GM12878 (cell line): ENCODE measurements around the gene TSPAN10.

Experiments
- CTCF ChIP-seq, 3 experiments: IDR thresholded peaks in 2 of 3; conservative IDR thresholded peaks in 1 of 3; 2 replicates each; pipeline ENCODE4 v1.5.1; 2011; ENCODE audit warnings: low read depth in 3 of 3, low read length in 3 of 3, mild to moderate bottlenecking in 3 of 3, control low read depth in 2 of 3, moderate library complexity in 2 of 3, inconsistent platforms in 1 of 3, mixed read lengths in 1 of 3; ENCODE audit not compliant: control insufficient read depth in 2 of 3, insufficient read depth in 1 of 3; ENCODE audit errors: extremely low read depth in 1 of 3
- EGR1 ChIP-seq, 2 experiments: IDR thresholded peaks; 1 replicate in 1 of 2; 2 replicates in 1 of 2; pipeline ENCODE4 v1.6.1; 2011 to 2012; ENCODE audit warnings: low read depth in 2 of 2, low read length in 2 of 2, borderline replicate concordance in 1 of 2, mild to moderate bottlenecking in 1 of 2, moderate library complexity in 1 of 2
- FOXM1 ChIP-seq: IDR thresholded peaks from 2 replicates; pipeline ENCODE4 v1.6.1; 2012; ENCODE audit warnings: low read depth, mild to moderate bottlenecking, inconsistent platforms, low read length, moderate library complexity
- GABPA ChIP-seq: IDR thresholded peaks from 2 replicates; pipeline ENCODE4 v1.6.1; 2014; ENCODE audit warnings: antibody characterized with exemption, low read depth, mild to moderate bottlenecking, inconsistent platforms
- NFYB ChIP-seq: IDR thresholded peaks from 2 replicates; pipeline ENCODE4 v1.6.1; 2011; ENCODE audit warnings: low read depth, mild to moderate bottlenecking, low read length, improper control_type of control experiment, moderate library complexity; ENCODE audit not compliant: insufficient read depth
- PAX8 ChIP-seq: fragments of 450-650 bp; IDR thresholded peaks from 2 replicates; pipeline ENCODE4 v1.6.1; 2017; ENCODE audit warnings: mild to moderate bottlenecking, moderate library complexity
- POLR2AphosphoS5 ChIP-seq: IDR thresholded peaks from 2 replicates; pipeline ENCODE4 v1.6.1; 2011; ENCODE audit warnings: mild to moderate bottlenecking, low read length, inconsistent platforms
- SMAD1 ChIP-seq: fragments of 450-650 bp; IDR thresholded peaks from 2 replicates; pipeline ENCODE4 v1.6.1; 2018; ENCODE audit warnings: mild to moderate bottlenecking, low read depth; ENCODE audit not compliant: partially characterized antibody
- SPI1 ChIP-seq: IDR thresholded peaks from 2 replicates; pipeline ENCODE4 v1.6.1; 2011; ENCODE audit warnings: low read depth, mild to moderate bottlenecking, low read length, moderate library complexity, borderline replicate concordance; ENCODE audit not compliant: insufficient read depth
- USF2 ChIP-seq: IDR thresholded peaks from 2 replicates; pipeline ENCODE4 v1.6.1; 2011; ENCODE audit warnings: low read depth, low read length, improper control_type of control experiment, borderline replicate concordance

- TF ChIP-seq POLR2AphosphoS5 (no peak), FOXM1 (no peak), CTCF (IDR thresholded peaks at IDR 0.05 in 2 of 3, conservative IDR thresholded peaks at IDR 0.05 in 1 of 3; ENCODE audit: control insufficient read depth in 2 of 3, extremely low read depth in 1 of 3, insufficient read depth in 1 of 3, low read depth in 3 of 3, low read length in 3 of 3) (no peak), NFYB (no peak), SPI1 (no peak), PAX8 (no peak), USF2 (no peak), EGR1 (IDR thresholded peaks at IDR 0.05; ENCODE audit: borderline replicate concordance in 1 of 2, low read depth in 2 of 2, low read length in 2 of 2) (no peak), SMAD1 (no peak), GABPA (no peak)
Measured at GRCh38 chr17:81690549-81690948, 53.6 kb downstream of the TSPAN10 start.
